Epithelial cell of prostate (primary cell): Measurements from ENCODE around the gene KRTAP10-7.
"Not testable (repeated sequence)": the region's sequence is repeated elsewhere in the genome, so short reads cannot be mapped to it uniquely, and the experiment has no call there.

Experiments used
- DNase-seq: peaks from one replicate; pipeline ENCODE4 v3.0.0-alpha.2; 2011; ENCODE audit warnings: low read depth, low spot score
- H3K27ac ChIP-seq: fragments of 450-650 bp; 2 replicates; pipeline ENCODE4 v1.5.1; 2017; ENCODE audit warnings: mild to moderate bottlenecking

The KRTAP10-7 gene

DNA sequence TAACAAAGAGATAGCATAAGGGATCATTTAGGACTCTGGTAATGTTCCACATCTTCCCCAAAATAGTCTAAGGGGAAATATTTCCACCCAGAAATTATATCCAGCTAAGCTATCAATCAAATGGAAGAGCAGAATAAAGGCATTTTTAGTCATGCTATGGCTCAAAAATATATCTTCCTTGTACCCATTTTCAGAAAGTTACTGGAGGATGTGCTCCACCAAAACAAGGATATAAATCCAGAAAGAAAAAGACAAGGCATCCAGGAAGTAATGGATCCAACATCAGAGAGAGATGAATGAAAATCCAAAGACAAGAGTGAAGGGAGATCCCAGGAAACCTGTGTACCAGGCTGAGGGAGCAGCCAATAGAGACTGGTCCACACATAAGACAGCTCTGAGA, 8.8 kb downstream of the KRTAP10-7 start:
- DNase-seq = no peak
- H3K27ac ChIP-seq = no peak overlapping the region

DNA sequence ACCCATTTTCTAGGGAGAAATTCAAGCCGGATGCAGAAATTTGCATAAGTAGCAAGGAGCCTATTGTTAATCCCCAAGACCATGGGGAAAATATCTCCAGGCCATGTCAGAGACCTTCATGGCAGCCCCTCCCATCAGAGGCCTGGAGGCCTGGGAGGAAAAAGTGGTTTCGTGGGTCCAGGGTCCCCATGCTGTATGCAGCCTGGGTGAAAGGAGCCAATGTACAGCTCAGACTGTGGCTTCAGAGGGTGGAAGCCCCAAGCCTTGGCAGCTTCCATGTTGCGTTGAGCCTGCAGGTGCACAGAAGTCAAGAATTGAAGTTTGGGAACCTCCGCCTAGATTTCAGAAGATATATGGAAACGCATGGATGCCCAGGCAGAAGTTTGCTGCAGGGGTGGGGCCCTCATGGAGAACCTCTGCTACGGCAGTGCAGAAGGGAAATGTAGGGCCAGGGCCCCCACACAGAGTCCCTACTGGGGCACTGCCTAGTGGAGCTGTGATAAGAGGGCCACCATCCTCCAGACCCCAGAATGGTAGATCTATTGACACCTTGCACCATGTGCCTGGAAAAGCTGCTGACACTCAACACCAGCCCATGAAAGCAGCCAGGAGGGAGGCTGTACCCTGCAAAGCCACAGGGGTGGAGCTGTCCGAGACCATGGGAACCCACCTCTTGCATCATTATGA, 9.9 kb downstream of the KRTAP10-7 start:
- H3K27ac ChIP-seq, DNase-seq: not testable (repeated sequence)

DNA sequence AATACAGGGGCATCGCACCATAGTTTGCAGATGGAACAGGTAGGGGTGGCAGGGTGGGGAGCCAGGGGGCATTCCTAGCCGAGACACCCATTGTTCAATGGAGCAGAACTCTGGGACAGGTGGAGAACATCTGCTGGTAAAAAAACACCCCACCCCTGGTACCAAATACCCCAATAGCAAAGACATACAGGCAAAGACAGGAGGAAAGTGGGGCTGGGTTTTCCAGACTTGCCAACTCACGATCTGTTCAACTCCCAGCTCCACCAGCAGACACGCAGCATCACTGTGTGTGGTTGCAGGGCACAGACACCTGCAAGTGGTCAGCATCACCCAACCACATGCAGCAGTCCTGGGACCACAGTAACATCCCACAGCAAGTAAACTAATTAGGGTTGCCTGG, 11.2 kb downstream of the KRTAP10-7 start:
- DNase-seq = no peak
- no peak overlapping the region for H3K27ac ChIP-seq

DNA sequence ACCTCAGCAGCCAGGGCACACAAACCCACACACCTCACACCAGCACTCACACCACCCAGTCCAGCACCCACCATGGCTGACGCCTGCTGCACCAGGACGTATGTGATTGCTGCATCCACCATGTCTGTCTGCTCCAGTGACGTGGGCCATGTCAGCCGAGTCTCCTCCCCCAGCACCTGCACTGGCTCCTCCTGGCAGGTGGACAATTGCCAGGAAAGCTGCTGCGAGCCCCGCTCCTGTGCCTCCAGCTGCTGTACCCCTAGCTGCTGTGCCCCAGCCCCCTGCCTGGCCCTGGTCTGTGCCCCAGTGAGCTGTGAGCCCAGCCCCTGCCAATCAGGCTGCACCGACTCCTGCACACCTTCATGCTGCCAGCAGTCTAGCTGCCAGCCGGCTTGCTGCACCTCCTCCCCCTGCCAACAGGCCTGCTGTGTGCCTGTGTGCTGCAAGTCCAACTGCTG, 11.7 kb downstream of the KRTAP10-7 start, which contains the start of gene KRTAP10-8:
KRTAP10-8 (plus strand) TSS at position 51 of the 458 bp plus-strand sequence; CDS start at position 73, 22 bp downstream.
- H3K27ac ChIP-seq = no peak within 1 kb of the TSS
- DNase-seq = no peak

DNA sequence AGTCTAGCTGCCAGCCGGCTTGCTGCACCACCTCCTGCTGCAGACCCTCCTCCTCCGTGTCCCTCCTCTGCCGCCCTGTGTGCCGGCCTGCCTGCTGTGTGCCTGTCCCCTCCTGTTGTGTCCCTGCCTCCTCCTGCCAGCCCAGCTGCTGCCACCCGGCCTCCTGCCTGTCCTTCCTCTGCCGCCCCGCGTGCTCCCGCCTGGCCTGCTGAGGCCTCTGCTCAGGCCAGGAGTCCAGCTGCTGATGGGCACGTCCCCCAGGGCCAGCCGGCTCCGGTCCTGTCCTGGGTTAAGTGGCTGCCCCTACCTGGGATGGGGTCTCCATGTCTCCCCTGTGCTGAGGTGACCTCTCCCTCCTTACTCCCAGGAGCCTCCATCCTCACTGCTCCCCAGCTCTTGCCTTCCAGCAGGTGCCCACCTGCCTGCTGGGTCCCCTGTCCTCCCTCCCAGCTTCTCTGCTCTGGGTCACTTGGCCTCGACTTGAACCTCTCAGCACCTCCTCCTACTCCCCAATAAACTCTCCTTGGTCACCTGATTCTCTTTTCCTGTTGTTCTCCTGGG, 12.4 kb downstream of the KRTAP10-7 start:
- no peak overlapping the region for H3K27ac ChIP-seq
- DNase-seq = no peak

DNA sequence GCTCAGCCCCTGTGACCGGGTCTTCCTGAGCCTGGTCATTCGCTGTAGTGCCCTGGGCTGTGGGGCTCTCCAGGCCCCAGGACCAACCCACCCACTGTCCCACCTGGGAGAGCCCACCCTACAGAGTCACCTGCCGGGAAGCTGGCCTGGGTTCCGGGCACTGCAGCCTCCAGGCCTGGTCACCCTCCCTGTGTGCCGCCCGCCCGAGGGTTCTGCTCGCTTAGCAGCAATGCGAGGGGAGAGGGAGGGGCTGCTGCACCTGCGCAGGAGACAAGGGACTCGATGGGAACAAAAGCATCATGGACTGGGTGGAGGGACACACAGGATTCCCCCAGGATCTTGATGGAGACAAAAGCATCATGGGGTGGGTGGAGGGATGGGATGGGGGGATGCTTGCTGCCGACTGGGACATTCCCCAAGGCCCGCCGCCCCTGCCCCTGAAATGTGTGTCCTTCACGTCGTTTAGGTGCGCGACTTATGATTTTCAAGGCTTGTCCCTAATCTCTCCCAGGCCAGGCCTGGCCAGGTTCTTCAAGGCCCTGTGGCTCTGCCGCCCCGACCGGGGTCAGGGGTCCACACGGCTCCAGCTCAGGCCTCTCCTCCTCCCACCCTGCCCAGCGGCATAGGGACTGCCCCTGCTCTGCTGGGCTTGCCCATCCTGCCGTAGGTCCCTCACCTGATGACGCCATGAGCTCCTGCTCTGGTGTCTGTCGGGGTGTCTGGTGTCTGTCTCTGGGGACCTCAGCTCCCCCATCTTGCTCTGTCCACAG, 13.2 kb downstream of the KRTAP10-7 start:
- no peak overlapping the region for H3K27ac ChIP-seq
- DNase-seq = no peak

DNA sequence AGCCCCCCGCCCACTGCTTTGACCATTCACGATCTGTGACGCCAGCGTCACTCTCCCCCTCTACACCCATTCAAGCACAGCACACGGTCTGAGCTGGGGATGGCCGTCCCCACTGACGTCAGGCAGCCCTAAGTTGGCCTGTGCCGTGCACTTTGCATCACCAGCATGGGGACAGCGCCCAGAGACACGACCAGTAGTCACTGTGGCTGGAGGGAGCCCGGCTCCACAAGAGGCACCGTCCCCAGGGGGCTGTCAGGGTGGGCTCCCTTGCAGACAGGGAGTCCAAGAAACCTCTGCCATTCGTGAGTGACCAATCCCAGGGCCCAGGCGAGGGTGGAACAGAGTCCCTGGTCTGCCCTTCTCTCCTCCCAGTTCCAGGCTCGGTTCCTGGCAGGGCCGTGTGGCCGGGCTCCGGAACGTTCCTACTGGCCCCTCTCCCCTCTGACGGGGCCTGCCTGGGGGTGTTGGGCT, 13.8 kb downstream of the KRTAP10-7 start:
- H3K27ac ChIP-seq = no peak overlapping the region
- no peak for DNase-seq

DNA sequence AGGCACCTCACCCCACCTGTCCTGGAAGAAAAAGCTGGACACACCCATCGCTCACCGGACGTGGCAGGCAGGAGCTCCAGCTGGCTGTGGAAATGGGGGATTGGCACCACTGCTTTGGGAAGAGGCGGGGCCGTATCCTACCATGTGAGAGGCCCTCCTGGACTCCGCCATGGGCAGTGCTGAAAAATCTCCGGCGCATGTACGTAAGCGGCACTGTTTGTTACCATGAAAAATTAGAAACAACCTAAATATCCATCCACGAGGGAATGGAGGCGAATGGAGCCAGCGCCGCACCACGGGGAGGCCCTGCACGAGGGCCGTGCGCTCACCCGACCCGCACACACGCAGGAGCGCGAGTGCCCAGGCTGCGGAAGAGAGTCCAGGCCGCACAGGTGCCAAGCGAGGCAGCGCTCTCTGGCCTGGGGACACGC, 14.6 kb downstream of the KRTAP10-7 start:
- no peak overlapping the region for H3K27ac ChIP-seq
- DNase-seq = no peak

DNA sequence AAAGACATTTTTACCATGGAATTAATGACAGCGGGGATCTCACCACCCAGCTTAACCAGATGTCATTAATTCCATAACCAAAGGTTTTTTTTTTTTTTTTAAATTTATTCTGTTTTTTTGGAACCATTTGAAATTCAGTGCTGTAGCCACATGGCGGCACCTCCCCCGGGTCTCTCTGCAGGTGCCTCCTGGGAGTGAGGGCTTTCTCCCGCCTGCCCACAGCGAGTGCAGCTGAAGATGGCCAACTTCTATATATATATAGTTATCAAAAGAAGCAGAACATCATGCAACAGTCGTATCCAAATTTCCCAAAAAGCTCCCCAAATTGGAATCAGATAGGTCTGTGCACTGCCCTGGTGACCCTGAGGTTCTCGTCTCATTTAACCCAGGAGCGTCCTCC, 15.1 kb downstream of the KRTAP10-7 start:
- DNase-seq = no peak
- H3K27ac ChIP-seq = no peak overlapping the region

DNA sequence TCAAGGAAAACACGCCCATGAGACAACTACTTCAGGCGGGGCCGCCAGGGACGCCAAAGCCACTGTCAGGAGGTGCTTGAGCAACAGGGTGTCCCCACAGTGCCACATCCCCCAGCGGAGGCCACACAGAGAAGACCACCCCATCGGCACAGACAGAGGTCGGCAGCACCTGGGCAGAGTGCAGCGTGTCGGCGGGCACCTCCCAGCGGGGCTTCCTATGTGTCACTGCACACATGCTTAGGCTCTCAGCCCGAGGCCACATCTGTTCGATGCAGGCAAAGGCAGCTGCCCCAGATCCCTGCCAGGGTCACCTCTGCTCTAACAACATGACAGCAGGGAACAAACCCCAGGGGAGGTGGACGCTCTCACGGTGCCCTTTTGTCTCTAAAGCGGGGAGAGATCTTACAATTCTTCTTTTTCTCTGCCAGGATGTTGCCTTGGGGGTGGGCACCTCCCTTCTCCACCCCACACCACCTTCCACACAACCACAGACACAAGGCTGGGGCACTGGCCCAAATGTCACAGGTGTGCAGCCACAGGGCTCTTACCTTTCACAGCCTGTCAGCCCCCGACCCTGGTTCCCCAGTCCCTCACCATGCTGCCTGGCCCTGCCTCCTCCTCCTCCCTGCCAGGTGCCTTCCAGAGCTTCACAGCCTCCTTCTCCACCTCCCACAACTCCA, 15.7 kb downstream of the KRTAP10-7 start:
- DNase-seq = no peak
- H3K27ac ChIP-seq = no peak overlapping the region

DNA sequence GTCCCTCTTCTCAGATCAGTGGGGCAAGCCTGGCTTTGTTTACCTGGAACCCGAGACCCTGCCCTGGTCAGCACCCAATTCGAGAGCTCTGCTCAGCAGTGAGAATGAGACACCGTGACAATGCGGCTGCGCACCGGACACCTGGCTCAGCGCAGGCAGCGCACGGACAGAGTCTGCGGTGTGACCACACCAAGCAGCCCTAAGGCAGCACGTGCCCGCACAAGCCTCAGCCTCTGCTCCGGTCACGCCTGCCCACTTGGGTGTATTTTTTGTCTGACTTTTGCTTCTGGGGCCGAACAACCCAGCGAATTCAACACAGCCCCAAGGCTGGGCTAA, 16.2 kb downstream of the KRTAP10-7 start:
- no peak overlapping the region for H3K27ac ChIP-seq

DNA sequence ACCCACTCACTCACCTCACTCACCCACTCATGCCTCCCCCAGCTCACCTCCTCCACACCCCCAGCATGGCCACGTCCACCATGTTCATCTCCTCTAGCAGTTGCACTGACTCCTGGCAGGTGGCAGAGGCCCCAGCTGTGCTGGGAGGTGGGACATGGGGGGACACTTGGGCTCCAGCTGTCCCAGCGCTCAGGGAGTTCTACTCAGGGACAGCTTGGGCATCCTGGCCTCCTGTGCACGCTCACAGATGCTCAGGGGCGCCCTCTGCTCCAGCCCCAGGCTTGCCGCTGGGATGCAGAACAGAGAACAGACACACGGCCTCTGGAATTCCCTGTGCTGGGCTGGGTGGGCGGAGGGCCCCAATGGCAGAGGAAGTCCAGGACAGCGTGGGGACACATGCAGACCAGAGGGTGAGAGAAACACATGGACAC, 16.7 kb downstream of the KRTAP10-7 start:
- DNase-seq = no peak
- H3K27ac ChIP-seq = no peak overlapping the region

More for the DNA sequence above, 16.2 kb downstream of the KRTAP10-7 start:
- DNase-seq = no peak

DNA sequence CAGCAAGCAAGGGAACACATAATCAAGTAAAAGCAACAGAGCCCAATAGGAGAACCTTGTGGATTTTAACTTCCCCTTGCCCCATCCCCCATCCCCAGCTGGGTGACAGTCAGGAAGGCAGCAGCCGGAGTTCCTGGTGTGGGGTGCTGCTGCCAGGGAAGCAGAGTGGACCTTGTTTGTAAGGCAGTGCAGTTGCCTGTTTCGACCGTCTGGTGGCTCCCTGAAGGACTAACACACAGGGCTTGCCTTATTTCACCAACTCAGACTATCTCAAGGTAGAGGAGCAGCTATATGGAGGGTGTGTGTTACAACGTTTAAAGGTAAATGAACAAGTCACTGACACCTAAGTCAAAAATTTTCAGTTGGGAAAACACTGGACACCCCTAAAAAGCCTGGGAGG, 18.1 kb downstream of the KRTAP10-7 start:
- no peak overlapping the region for H3K27ac ChIP-seq
- DNase-seq = no peak

DNA sequence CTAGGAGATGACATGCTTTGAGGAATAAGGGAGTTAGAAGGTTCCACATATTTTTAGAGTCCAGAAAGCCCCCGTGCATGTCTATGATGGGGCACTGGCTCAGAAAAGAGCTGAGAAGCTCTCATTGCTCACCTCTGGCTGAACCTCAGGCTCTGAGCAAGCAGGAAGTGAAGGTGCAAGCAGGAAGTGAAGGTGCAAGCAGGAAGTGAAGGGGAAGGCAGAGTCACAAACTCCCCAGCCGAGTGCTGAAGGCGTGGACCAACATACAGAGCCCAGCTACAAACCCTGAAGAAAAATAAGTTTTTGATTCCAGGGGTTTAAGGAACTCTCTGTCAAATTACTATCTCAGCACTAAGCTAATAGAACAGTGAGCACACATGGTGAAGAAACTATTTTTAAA, 18.5 kb downstream of the KRTAP10-7 start:
- H3K27ac ChIP-seq = no peak overlapping the region
- no peak for DNase-seq

DNA sequence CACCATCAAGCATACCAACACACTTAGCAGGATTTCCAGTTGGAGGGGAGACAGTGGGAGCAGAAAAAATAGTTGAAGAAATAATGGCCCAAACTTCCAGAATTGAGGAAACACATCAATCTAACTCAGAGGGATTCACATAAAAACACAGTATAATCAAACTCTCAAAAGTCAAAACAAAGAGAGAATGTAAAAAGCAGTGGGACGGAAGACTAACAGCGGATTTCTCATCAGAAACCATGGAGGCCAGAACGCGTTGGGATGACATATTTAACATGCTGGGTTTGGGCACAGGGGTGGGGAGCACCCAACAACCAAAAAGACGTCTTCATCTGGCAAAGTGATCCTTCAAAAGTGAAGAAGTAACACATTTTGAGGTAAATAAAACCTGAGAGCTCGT, 19.5 kb downstream of the KRTAP10-7 start:
- no peak for DNase-seq
- H3K27ac ChIP-seq = no peak overlapping the region

DNA sequence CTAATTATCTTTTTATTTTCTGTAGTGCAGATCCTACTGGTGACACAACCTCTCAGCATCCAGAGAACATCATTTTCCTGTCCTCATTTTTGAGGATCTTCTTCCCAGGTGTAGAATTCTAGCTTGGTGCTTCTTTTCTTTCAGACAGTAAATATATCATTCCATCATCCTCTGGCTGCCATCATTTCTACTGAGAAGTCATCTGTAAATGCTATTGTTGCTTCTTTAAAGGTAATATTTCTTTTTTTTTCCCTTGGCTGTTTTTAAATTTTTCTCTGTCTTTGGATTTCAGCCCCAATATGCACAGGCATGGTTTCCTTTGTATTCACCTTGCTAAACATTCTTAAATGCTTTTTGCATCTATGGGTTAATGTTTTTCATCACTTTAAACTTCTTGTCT, 23.2 kb downstream of the KRTAP10-7 start:
- DNase-seq = no peak

DNA sequence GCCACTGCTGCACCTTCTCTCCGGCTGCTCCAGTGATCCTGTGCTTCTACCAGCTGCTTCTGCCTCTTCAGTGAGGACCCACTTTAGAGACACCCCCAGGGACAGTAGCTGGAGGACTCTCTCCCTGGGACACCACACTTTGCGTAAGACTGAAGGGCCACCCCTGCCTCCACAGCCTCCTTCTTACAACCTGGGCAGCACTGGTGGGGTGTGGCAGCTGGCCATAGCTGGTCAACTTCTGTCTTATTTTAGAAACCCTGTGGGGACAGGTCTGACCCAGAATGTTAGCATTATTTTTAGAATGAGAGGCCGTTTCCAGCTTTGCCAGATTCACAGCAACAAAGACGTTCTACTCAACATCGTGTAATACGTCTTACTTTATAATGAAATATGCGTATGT, 25.4 kb downstream of the KRTAP10-7 start:
- DNase-seq = no peak
- H3K27ac ChIP-seq = no peak overlapping the region

More for the DNA sequence above, 23.2 kb downstream of the KRTAP10-7 start:
- H3K27ac ChIP-seq = no peak overlapping the region

DNA sequence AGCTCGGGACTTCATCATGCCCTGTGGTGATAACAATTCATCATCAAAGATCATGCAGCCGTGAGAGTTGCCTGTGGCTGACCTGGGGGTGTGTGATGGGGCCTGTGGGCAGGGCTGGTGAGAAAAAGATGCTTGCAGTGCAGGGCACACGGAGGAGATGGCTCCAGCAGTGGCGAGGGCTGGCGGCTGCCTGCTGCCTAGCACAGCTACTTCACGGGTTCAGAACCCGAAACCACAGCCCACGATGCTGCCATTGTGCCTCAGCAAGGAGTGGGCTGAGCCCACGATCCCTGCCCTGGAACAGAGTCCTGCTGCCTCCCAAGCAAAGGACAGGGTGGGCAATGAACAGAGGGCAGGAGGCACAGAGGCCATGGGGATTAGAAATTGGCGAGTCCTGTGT, 25.9 kb downstream of the KRTAP10-7 start:
- DNase-seq = no peak
- H3K27ac ChIP-seq = no peak overlapping the region

DNA sequence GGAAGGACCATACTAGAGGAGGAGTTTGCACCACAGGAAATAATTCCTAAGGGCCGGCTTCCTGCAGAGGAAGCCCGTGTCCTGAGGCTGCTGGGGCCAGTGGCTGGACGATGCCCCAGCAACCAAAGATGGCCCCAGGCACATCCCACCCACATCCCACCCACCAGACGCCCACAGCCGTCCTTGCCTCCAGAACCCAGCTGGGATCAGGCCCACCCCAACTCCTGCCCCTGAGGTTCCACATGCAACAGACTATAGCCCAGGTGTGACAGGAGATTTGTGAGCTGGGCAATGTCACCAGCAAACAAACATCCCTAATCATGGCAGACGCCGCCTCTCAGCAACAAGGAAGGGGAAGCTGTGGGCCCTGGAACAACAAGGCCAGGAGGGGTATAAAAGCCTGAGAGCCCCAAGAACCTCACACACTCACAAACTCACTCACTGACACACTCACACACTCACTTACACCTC, 26.3 kb downstream of the KRTAP10-7 start, which contains the start of gene KRTAP10-9:
KRTAP10-9 (plus strand) TSS at position 421 of the 471 bp plus-strand sequence. CDS start 79 bp downstream, outside the sequence.
- H3K27ac ChIP-seq = no peak within 1 kb of the TSS

DNA sequence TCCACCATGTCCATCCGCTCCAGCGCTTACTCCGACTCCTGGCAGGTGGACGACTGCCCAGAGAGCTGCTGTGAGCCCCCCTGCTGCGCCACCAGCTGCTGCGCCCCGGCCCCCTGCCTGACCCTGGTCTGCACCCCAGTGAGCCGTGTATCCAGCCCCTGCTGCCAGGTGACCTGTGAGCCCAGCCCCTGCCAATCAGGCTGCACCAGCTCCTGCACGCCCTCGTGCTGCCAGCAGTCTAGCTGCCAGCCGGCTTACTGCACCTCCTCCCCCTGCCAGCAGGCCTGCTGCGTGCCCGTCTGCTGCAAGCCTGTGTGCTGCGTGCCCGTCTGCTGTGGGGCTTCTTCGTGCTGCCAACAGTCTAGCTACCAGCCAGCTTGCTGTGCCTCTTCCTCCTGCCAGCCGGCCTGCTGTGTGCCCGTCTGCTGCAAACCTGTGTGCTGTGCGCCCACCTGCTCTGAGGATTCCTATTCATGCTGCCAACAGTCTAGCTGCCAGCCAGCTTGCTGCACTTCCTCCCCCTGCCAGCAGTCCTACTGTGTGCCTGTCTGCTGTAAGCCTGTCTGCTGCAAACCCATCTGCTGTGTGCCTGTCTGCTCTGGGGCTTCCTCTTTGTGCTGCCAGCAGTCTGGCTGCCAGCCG, 26.9 kb downstream of the KRTAP10-7 start:
- H3K27ac ChIP-seq, DNase-seq: not testable (repeated sequence)

More for the DNA sequence above, 26.3 kb downstream of the KRTAP10-7 start, which contains the start of gene KRTAP10-9:
- DNase-seq = no peak
